Measurements from ENCODE around the gene CFAP77.

CFAP77 gene

DNA sequence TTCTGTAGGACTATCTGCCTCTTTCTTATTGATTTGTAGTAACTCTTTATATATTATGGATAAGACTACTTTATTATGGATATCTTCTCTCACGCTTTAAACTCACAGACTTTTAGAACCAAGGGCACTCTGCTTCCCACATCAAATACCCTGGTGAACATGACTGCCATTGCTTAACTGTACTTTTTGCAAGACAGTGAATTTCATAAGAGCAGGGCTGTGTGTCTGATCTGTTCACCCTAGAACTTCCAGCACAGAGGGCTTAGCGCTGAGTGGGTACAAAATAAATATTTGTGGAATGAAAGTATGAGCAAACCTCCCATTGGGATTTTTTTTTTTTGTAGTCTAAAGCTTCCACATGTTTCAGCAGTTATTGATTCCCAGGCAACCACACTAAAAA is 84.8 kb downstream of the CFAP77 start:
- H3K79me2 ChIP-seq (ENCODE audit: insufficient read depth, low read length): no peaks in the 10 kb centered on the region
- H3K4me3 ChIP-seq (ENCODE audit: insufficient read depth, low read length, poor library complexity, severe bottlenecking): no peak overlapping the region
- no peaks in the 10 kb centered on the region for H3K27me3 ChIP-seq (ENCODE audit: low read length)
- H3K9me2 ChIP-seq (replicated peaks; ENCODE audit: insufficient read depth, low read length): no peaks in the 10 kb centered on the region
- H3K9ac ChIP-seq (ENCODE audit: low read length): no peak overlapping the region
- no peaks in the 10 kb centered on the region for H3K36me3 ChIP-seq (ENCODE audit: low read length)
- no peak overlapping the region for H3K27ac ChIP-seq (ENCODE audit: low read depth, low read length)
- H3F3A ChIP-seq (ENCODE audit: insufficient read depth): no peaks in the 10 kb centered on the region
- no peak overlapping the region for H2AFZ ChIP-seq (ENCODE audit: low read depth, low read length, severe bottlenecking)
- no peaks in the 10 kb centered on the region for H3K9me3 ChIP-seq (ENCODE audit: insufficient read depth, low read length)
- H3K4me2 ChIP-seq (ENCODE audit: low read depth, low read length, poor library complexity, severe bottlenecking): no peak overlapping the region
- H4K20me1 ChIP-seq (ENCODE audit: low read depth, low read length): no peaks in the 10 kb centered on the region
- TF ChIP-seq, protein P1, sequence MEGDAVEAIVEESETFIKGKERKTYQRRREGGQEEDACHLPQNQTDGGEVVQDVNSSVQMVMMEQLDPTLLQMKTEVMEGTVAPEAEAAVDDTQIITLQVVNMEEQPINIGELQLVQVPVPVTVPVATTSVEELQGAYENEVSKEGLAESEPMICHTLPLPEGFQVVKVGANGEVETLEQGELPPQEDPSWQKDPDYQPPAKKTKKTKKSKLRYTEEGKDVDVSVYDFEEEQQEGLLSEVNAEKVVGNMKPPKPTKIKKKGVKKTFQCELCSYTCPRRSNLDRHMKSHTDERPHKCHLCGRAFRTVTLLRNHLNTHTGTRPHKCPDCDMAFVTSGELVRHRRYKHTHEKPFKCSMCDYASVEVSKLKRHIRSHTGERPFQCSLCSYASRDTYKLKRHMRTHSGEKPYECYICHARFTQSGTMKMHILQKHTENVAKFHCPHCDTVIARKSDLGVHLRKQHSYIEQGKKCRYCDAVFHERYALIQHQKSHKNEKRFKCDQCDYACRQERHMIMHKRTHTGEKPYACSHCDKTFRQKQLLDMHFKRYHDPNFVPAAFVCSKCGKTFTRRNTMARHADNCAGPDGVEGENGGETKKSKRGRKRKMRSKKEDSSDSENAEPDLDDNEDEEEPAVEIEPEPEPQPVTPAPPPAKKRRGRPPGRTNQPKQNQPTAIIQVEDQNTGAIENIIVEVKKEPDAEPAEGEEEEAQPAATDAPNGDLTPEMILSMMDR (IDR thresholded peaks at IDR 0.05; ENCODE audit: insufficient read depth, low read length, poor library complexity, severe bottlenecking): no peak
- no peak for TF ChIP-seq EZH2phosphoT487 (conservative IDR thresholded peaks at IDR 0.05; ENCODE audit: low read length)

DNA sequence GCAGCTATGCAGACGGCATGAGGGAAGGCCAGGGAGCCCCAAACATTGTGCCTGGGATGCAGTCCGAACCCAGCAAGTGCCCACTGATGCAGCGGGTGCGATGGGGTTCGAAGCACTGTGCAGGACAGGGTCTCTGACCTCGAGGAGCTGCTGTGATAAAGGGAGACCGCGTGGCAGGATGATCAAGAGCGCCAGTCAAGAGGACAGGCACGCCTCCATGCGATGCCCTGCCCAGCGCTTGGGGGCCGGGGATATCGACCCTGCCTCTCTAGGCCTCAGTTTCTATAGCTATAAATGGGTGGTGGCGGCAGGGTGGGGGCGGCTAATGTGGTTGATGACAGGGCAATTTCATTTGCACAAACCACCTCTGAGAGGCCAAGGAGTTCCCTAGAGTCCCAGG is 87.7 kb downstream of the CFAP77 start:
- no peaks in the 10 kb centered on the region for H3K9me2 ChIP-seq (replicated peaks; ENCODE audit: insufficient read depth, low read length)
- H3K9me3 ChIP-seq (ENCODE audit: insufficient read depth, low read length): no peaks in the 10 kb centered on the region
- H2AFZ ChIP-seq (ENCODE audit: low read depth, low read length, severe bottlenecking): no peak overlapping the region
- no peaks in the 10 kb centered on the region for H3K36me3 ChIP-seq (ENCODE audit: low read length)
- H3K27ac ChIP-seq (ENCODE audit: low read depth, low read length): no peak overlapping the region
- H3K79me2 ChIP-seq (ENCODE audit: insufficient read depth, low read length): no peaks in the 10 kb centered on the region
- no peak overlapping the region for H3K4me3 ChIP-seq (ENCODE audit: insufficient read depth, low read length, poor library complexity, severe bottlenecking)
- H3K4me2 ChIP-seq (ENCODE audit: low read depth, low read length, poor library complexity, severe bottlenecking): no peak overlapping the region
- H4K20me1 ChIP-seq (ENCODE audit: low read depth, low read length): no peaks in the 10 kb centered on the region
- H3K27me3 ChIP-seq (ENCODE audit: low read length): no peaks in the 10 kb centered on the region
- H3K9ac ChIP-seq (ENCODE audit: low read length): no peak overlapping the region
- TF ChIP-seq, protein P1 (IDR thresholded peaks at IDR 0.05; ENCODE audit: insufficient read depth, low read length, poor library complexity, severe bottlenecking): no peak
- TF ChIP-seq EZH2phosphoT487 (conservative IDR thresholded peaks at IDR 0.05; ENCODE audit: low read length): no peak
- no peaks in the 10 kb centered on the region for H3F3A ChIP-seq (ENCODE audit: insufficient read depth)

DNA sequence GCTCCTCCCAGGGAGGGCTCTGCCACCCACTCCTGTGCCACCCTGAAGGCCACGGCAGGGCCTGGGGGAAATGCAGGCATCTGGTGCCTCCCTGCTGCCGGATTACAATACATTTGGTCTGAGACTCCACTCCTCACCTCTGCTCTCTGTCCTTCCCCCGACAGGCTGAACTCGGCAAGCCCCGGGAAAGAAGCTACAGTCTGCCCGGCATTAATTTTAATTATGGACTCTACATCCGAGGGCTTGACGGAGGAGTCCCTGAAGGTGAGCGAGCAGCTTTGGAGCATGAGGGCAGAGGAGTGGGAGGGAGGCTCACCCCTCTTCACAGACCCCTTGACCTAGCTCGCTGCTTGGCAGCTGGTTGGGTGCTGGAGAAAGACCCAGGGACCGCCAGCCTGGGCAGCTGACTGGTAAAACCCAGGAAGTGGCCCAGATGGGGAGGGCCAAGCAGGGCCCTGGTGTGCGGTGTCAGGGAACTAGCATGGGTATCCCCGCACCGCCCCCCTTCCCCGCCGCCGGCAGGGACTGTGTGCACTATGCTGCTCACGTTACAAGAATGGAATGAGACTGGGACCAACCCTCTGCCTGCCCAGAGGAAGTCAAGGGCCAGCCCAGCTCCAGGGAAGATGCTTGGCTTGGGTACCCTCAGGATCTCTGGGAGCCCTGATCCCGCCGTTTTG is 88.7 kb downstream of the CFAP77 start:
- Histone ChIP-seq H3K27me3 (ENCODE audit: low read length) (no peaks in the 10 kb centered on the region), H3K36me3 (ENCODE audit: low read length) (no peaks in the 10 kb centered on the region), H3K27ac (ENCODE audit: low read depth, low read length) (no peak overlapping the region), H3K4me3 (ENCODE audit: insufficient read depth, low read length, poor library complexity, severe bottlenecking) (no peak overlapping the region), H3K4me2 (ENCODE audit: low read depth, low read length, poor library complexity, severe bottlenecking) (no peak overlapping the region), H3K9ac (ENCODE audit: low read length) (no peak overlapping the region), H3F3A (ENCODE audit: insufficient read depth) (no peaks in the 10 kb centered on the region), H3K79me2 (ENCODE audit: insufficient read depth, low read length) (no peaks in the 10 kb centered on the region), H3K9me2 (replicated peaks; ENCODE audit: insufficient read depth, low read length) (no peaks in the 10 kb centered on the region), H4K20me1 (ENCODE audit: low read depth, low read length) (no peaks in the 10 kb centered on the region), H3K9me3 (ENCODE audit: insufficient read depth, low read length) (no peaks in the 10 kb centered on the region), H2AFZ (ENCODE audit: low read depth, low read length, severe bottlenecking) (no peak overlapping the region)
- no peak for TF ChIP-seq EZH2phosphoT487 (conservative IDR thresholded peaks at IDR 0.05; ENCODE audit: low read length)
- TF ChIP-seq, protein P1 (IDR thresholded peaks at IDR 0.05; ENCODE audit: insufficient read depth, low read length, poor library complexity, severe bottlenecking): no peak

All from SU-DHL-6 (cell line).